ENCODE measurements around the gene SLC25A21.

DNA sequence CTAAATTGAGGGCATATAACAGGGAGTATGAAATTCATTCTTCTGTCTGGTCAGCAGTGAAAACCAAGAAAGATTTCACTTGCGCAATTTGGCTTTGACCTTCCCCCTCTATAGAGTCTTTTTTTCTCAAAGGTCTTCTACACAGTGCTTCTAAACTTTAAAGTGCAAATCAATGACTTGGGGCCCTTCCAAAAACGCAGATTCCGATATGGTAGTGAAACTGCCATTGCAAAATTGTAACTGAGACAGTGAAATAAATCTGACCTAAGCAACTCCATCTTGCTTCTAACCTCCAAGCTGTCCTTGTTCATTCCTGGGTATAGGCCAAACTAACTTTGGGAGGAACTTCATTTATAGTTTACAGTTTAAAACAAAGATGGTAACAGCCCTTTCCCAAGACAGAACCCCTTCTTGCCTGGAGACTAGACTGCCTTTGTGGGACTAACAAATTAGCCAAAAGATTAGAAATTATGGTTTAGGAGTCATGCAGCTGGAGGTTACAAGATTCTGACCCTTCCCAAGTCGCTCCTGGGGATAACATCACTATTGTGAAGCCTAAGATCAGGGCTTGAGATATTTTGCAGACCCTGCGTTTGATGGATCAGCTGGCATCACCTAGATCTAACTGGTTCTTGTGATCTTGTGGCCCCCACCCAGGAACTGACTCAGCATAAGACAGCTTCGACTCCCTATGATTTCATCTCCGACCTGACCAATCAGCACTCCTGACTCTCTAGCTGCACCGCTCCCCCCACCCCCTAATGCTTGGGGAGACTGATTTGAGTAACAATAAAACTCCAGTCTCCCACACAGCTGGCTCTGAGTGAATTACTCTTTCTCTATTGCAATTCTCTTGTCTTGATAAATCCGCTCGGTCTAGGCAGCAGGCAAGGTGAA lies 5.0 kb downstream of the SLC25A21 start:
- TF ChIP-seq GABPA (IDR thresholded peaks at IDR 0.05; ENCODE audit: low read depth, low read length) (no peak), GABPA (CRISPR knock-in tag; IDR thresholded peaks at IDR 0.05; ENCODE audit: low read depth) (no peak), NBN (conservative IDR thresholded peaks at IDR 0.05) (no peak), ZFP1 (CRISPR knock-in tag; IDR thresholded peaks at IDR 0.05) (no peak), EHMT2 (IDR thresholded peaks at IDR 0.05; ENCODE audit: borderline replicate concordance, low read depth, low read length) (no peak), RBM22 (optimal IDR thresholded peaks at IDR 0.05; ENCODE audit: low read length) (no peak), EZH2 (conservative IDR thresholded peaks at IDR 0.05; ENCODE audit: low read depth, low read length) (no peak)
- TF ChIP-seq, protein P1, sequence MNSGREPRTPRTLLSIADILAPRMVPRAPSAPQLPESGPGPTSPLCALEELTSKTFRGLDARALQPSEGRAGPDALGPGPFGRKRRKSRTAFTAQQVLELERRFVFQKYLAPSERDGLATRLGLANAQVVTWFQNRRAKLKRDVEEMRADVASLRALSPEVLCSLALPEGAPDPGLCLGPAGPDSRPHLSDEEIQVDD (CRISPR knock-in tag; IDR thresholded peaks at IDR 0.05; ENCODE audit: borderline replicate concordance): no peak
- TF ChIP-seq, protein P2, sequence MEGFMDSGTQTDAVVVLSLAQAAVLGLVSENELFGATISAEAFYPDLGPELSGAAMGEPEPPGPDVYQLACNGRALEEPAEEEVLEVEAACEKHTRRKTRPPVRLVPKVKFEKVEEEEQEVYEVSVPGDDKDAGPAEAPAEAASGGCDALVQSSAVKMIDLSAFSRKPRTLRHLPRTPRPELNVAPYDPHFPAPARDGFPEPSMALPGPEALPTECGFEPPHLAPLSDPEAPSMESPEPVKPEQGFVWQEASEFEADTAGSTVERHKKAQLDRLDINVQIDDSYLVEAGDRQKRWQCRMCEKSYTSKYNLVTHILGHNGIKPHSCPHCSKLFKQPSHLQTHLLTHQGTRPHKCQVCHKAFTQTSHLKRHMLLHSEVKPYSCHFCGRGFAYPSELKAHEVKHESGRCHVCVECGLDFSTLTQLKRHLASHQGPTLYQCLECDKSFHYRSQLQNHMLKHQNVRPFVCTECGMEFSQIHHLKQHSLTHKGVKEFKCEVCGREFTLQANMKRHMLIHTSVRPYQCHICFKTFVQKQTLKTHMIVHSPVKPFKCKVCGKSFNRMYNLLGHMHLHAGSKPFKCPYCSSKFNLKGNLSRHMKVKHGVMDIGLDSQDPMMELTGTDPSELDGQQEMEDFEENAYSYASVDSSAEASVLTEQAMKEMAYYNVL (CRISPR knock-in tag; IDR thresholded peaks at IDR 0.05; ENCODE audit: borderline replicate concordance): no peak
- TF ChIP-seq, protein P3, sequence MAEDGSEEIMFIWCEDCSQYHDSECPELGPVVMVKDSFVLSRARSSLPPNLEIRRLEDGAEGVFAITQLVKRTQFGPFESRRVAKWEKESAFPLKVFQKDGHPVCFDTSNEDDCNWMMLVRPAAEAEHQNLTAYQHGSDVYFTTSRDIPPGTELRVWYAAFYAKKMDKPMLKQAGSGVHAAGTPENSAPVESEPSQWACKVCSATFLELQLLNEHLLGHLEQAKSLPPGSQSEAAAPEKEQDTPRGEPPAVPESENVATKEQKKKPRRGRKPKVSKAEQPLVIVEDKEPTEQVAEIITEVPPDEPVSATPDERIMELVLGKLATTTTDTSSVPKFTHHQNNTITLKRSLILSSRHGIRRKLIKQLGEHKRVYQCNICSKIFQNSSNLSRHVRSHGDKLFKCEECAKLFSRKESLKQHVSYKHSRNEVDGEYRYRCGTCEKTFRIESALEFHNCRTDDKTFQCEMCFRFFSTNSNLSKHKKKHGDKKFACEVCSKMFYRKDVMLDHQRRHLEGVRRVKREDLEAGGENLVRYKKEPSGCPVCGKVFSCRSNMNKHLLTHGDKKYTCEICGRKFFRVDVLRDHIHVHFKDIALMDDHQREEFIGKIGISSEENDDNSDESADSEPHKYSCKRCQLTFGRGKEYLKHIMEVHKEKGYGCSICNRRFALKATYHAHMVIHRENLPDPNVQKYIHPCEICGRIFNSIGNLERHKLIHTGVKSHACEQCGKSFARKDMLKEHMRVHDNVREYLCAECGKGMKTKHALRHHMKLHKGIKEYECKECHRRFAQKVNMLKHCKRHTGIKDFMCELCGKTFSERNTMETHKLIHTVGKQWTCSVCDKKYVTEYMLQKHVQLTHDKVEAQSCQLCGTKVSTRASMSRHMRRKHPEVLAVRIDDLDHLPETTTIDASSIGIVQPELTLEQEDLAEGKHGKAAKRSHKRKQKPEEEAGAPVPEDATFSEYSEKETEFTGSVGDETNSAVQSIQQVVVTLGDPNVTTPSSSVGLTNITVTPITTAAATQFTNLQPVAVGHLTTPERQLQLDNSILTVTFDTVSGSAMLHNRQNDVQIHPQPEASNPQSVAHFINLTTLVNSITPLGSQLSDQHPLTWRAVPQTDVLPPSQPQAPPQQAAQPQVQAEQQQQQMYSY (CRISPR knock-in tag; IDR thresholded peaks at IDR 0.05): no peak
- TF ChIP-seq, protein P4, sequence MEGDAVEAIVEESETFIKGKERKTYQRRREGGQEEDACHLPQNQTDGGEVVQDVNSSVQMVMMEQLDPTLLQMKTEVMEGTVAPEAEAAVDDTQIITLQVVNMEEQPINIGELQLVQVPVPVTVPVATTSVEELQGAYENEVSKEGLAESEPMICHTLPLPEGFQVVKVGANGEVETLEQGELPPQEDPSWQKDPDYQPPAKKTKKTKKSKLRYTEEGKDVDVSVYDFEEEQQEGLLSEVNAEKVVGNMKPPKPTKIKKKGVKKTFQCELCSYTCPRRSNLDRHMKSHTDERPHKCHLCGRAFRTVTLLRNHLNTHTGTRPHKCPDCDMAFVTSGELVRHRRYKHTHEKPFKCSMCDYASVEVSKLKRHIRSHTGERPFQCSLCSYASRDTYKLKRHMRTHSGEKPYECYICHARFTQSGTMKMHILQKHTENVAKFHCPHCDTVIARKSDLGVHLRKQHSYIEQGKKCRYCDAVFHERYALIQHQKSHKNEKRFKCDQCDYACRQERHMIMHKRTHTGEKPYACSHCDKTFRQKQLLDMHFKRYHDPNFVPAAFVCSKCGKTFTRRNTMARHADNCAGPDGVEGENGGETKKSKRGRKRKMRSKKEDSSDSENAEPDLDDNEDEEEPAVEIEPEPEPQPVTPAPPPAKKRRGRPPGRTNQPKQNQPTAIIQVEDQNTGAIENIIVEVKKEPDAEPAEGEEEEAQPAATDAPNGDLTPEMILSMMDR (CRISPR knock-in tag; IDR thresholded peaks at IDR 0.05): no peak
- TF ChIP-seq, protein P5, sequence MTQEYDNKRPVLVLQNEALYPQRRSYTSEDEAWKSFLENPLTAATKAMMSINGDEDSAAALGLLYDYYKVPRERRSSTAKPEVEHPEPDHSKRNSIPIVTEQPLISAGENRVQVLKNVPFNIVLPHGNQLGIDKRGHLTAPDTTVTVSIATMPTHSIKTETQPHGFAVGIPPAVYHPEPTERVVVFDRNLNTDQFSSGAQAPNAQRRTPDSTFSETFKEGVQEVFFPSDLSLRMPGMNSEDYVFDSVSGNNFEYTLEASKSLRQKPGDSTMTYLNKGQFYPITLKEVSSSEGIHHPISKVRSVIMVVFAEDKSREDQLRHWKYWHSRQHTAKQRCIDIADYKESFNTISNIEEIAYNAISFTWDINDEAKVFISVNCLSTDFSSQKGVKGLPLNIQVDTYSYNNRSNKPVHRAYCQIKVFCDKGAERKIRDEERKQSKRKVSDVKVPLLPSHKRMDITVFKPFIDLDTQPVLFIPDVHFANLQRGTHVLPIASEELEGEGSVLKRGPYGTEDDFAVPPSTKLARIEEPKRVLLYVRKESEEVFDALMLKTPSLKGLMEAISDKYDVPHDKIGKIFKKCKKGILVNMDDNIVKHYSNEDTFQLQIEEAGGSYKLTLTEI (CRISPR knock-in tag; conservative IDR thresholded peaks at IDR 0.05): no peak
- TF ChIP-seq, protein P6, sequence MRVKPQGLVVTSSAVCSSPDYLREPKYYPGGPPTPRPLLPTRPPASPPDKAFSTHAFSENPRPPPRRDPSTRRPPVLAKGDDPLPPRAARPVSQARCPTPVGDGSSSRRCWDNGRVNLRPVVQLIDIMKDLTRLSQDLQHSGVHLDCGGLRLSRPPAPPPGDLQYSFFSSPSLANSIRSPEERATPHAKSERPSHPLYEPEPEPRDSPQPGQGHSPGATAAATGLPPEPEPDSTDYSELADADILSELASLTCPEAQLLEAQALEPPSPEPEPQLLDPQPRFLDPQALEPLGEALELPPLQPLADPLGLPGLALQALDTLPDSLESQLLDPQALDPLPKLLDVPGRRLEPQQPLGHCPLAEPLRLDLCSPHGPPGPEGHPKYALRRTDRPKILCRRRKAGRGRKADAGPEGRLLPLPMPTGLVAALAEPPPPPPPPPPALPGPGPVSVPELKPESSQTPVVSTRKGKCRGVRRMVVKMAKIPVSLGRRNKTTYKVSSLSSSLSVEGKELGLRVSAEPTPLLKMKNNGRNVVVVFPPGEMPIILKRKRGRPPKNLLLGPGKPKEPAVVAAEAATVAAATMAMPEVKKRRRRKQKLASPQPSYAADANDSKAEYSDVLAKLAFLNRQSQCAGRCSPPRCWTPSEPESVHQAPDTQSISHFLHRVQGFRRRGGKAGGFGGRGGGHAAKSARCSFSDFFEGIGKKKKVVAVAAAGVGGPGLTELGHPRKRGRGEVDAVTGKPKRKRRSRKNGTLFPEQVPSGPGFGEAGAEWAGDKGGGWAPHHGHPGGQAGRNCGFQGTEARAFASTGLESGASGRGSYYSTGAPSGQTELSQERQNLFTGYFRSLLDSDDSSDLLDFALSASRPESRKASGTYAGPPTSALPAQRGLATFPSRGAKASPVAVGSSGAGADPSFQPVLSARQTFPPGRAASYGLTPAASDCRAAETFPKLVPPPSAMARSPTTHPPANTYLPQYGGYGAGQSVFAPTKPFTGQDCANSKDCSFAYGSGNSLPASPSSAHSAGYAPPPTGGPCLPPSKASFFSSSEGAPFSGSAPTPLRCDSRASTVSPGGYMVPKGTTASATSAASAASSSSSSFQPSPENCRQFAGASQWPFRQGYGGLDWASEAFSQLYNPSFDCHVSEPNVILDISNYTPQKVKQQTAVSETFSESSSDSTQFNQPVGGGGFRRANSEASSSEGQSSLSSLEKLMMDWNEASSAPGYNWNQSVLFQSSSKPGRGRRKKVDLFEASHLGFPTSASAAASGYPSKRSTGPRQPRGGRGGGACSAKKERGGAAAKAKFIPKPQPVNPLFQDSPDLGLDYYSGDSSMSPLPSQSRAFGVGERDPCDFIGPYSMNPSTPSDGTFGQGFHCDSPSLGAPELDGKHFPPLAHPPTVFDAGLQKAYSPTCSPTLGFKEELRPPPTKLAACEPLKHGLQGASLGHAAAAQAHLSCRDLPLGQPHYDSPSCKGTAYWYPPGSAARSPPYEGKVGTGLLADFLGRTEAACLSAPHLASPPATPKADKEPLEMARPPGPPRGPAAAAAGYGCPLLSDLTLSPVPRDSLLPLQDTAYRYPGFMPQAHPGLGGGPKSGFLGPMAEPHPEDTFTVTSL (CRISPR knock-in tag; IDR thresholded peaks at IDR 0.05; ENCODE audit: borderline replicate concordance): no peak
